ENCODE measurements around the gene BCAP31.
"Not testable (repeated sequence)": the region's sequence is repeated elsewhere in the genome, so short reads cannot be mapped to it uniquely, and the experiment has no call there.

DNA sequence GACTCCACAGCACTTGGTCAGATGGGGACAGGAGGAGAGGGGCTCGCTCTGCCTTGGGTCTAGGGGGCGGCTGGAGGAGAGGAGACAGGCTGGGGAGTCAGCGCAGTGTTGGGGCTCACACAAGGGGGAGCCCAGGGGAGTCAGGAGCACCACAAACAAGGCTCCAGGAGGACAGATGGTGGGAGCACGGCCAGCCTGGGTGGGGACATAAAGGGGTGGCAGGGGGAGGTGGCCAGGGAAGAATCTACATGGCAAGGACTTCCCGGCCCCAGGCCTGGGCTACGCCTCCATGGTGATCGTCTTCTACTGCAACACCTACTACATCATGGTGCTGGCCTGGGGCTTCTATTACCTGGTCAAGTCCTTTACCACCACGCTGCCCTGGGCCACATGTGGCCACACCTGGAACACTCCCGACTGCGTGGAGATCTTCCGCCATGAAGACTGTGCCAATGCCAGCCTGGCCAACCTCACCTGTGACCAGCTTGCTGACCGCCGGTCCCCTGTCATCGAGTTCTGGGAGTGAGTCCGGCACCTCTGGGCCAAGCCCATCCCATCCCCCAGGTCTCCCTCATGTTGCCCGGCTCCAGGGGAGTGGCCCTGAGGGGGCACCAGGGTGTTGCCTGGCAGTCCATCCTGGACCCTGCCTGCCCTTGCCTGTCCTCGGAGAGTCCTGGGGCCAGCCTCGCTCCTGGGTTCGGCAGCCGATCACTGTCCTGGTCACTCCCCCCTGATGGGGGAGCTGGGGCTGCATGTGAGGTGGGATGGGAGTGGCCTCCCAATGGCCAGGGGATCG lies 33.0 kb downstream of the BCAP31 start:
- TF ChIP-seq POLR2A (IDR thresholded peaks at IDR 0.05): not testable (repeated sequence)
- TF ChIP-seq, protein P1, sequence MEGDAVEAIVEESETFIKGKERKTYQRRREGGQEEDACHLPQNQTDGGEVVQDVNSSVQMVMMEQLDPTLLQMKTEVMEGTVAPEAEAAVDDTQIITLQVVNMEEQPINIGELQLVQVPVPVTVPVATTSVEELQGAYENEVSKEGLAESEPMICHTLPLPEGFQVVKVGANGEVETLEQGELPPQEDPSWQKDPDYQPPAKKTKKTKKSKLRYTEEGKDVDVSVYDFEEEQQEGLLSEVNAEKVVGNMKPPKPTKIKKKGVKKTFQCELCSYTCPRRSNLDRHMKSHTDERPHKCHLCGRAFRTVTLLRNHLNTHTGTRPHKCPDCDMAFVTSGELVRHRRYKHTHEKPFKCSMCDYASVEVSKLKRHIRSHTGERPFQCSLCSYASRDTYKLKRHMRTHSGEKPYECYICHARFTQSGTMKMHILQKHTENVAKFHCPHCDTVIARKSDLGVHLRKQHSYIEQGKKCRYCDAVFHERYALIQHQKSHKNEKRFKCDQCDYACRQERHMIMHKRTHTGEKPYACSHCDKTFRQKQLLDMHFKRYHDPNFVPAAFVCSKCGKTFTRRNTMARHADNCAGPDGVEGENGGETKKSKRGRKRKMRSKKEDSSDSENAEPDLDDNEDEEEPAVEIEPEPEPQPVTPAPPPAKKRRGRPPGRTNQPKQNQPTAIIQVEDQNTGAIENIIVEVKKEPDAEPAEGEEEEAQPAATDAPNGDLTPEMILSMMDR (IDR thresholded peaks at IDR 0.05 in 8 of 11, conservative IDR thresholded peaks at IDR 0.05 in 3 of 11): not testable (repeated sequence)
- TF ChIP-seq POLR2AphosphoS5 (IDR thresholded peaks at IDR 0.05): peak in 1 of 3 donors; percentile 32
